T follicular helper cell (primary cell): ENCODE measurements around the gene NCKAP5.
"Not testable (repeated sequence)": the region's sequence is repeated elsewhere in the genome, so short reads cannot be mapped to it uniquely, and the experiment has no call there.

Experiments
- DNase-seq: peaks from one replicate; pipeline ENCODE4 v3.0.0-alpha.2; 2020; ENCODE audit warnings: low read depth

NCKAP5 gene

GRCh38 chr2:133266041-133266925 is 302.0 kb downstream of the NCKAP5 start:
- DNase-seq = no peak

DNA sequence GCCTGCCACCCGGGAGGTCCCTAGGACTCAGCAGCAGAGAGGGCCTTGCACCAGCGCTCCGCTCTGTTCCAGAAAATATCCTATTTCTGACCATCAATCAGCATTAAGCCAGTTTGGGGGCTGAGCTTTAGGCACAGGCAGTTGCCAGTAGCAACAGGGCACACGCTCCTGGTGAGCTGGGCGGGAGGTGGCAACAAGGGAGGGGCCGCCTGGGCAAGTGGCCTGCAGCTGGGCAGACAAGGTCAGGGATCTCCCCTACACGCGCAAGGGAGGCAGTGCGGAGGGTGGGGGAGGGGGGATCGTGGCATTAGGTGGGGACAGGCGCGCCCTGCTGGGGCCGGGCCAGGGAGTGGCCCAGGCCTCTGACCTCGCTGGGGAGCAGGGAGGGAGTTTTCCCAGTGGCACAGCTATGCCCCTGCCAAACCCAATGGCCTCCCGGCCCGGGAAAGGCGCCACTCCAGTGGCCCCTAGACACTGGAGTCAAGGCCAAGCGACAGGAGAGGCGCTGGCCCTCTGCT is 302.8 kb downstream of the NCKAP5 start:
- DNase-seq = no peak

- DNase-seq = no peak
These were observed 303.3 kb downstream of the NCKAP5 start for GRCh38 chr2:133264989-133265401.

DNA sequence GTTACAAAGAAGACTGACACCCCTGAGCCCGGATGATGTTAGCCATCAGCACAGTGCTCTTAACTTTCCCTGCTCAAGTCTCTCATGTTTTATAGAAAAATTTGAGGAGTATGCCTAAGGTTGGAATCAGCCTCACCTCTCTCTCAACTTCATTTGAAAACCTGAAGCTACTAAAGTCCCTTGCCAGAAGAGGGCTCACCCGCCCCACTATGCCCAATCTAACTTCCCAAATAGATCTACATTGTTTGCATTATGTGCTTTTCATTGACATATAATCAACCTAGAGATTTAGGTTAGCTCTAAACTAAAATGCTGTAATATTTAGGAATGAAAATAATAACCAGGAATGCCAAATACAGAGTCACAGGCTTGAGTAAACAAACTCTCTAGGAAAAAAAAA is 305.4 kb downstream of the NCKAP5 start:
- DNase-seq = no peak

DNA sequence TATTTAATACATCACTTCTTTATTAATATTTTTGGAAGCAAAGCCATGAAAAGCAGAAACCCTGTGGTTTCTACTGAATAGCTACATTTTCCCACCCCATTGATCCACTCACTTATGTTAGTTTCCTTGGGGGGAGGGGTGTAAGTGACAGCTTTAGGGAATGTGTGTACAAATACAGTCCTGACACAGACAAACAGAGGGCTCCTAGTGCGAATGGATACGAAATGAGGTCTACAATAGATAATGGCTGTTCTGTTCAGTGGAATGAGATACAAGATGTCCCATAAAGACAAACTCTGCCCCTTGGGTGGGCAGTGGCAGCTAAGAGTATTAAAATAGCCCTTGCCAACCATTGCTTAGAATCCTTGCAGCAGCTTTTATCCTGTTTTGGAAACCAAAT is 312.9 kb downstream of the NCKAP5 start:
- no peak for DNase-seq

- DNase-seq = no peak
These were observed 314.5 kb downstream of the NCKAP5 start for GRCh38 chr2:133253793-133254192.

DNA sequence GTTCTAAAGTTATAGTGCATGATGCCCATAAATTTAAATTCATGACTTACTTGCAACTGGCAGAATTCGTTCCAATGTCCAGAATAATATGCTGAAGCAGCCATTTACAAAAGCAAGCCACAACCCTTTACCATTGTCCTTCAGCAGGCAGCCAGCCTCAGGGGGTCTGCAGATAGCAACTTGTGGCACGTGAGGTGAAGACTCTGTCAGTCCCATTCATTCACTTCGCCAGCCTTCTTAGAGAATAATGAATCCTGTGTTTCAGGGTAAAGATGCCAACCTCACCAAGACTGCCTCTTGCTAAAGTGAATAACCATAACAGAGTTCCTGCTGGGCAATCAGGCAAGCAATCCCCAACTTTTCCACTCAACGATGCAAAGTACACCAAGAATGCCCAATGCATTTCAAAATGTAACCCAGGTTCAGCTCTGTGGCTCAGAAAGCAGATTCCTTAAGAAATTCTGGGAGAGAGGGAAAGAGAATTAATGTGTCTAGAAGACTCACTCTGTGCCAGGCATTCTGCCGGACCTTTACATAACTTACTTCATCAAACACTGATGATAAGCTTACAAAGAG is 315.4 kb downstream of the NCKAP5 start:
- no peak for DNase-seq

DNA sequence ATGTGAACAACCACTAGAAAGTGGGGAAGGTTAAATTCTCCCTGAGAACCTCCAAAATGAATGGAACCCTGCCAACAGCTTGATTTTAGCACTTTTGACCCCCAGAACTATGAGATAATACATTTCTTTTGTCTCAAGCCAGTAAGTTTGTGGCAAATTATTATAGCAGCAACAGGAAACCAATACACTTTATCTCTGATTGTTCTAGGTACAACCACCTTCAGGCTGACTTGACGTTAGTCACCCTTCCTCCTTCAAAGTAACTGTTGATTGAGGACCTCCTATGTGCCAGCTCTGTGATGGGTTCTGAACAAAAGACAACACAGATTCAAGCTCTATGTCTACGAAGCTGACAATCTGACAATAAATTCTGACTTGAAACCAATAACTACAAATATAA is 318.9 kb downstream of the NCKAP5 start:
- DNase-seq = no peak

- no peak for DNase-seq
These were observed 320.0 kb downstream of the NCKAP5 start for GRCh38 chr2:133248264-133248663.

- no peak for DNase-seq
These were observed 320.6 kb downstream of the NCKAP5 start for GRCh38 chr2:133247631-133248030.

GRCh38 chr2:133241224-133241571 is 327.1 kb downstream of the NCKAP5 start:
- DNase-seq = no peak

DNA sequence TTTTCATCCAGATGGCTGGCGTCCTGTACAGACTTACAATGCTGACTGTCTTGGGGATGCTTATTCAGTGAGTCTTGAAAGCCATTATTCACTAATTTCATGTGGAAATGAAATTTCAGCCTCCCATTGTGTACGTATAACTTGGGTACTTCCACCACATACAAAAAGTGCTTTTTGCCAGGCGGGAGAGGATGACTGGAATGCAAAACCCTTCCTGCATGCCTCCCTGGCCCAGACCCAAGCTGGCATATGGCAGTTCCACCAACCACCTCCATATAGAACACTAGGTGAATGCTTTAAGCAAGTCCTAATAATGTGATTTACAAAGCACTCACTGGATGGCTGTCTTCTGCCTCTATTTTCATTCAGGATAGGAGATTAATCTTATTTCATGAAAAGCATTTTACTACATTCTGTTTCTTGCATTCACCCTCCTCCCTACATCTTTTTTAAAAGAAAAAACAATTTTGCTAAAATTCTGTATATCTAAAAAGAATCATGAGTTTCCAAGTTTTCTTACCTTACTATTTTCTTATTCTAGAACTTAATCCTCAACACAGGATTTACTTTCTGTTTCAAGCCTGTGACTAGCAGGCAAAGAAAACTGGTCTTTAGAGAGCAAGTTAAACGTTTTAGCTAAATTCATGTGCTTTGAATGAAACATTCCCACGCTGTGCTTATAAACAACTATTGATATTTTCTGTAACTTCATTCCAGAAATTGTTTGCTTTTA is 327.6 kb downstream of the NCKAP5 start:
- no peak for DNase-seq

DNA sequence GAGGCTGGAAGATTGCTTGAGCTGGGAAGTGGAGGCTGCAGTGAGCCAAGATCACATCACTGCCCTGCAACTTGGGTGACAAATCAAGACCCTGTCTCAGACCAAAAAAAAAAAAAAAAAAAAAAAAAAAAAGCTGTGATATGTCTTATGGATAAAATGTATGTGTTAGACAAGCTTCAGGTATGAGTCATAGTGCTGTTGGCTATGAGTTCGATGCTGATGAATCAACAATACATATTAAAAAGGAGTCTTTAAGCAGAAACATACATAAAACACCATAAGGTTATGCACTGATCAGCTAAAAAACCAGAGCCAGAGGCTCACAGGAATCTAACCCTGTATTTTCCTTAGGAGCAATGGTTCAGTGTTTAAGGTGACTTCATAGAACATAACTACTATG is 332.3 kb downstream of the NCKAP5 start:
- no peak for DNase-seq

DNA sequence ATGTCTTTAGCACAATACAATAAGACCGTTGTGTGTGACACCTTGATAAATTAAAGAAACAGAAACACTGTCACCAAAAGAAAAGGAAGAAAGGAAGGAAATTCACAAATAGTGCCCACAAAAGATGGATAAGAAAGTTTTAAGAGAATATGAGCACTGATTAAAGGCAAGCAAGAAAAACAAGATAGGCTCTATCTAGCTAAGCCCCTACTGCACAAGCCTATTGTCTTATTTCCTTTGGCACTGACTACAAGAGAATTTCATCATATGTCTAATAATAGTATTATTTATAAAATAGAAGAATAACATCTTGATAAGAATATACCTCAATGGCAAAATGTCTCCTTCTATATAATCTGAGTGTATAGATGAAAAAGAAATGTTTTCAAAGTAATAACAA is 335.7 kb downstream of the NCKAP5 start:
- no peak for DNase-seq

DNA sequence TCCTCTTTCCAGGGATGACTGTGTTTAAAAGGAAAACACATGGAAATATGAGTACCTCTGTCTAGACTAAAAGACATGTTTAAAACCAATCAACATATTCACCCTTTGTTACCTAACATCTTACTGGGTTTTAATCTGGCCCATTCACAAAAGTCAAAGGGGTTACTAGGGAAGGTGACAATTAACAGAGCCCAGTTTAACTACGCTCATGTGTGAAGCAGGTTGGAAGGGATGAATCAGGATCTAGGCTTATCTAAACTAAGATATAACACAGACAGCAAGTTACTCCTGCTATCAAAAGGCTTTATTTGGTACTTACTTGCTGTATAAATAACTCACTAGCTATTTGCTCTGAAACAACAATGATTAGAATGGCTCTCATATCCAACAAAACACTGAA is 337.0 kb downstream of the NCKAP5 start:
- DNase-seq = no peak

DNA sequence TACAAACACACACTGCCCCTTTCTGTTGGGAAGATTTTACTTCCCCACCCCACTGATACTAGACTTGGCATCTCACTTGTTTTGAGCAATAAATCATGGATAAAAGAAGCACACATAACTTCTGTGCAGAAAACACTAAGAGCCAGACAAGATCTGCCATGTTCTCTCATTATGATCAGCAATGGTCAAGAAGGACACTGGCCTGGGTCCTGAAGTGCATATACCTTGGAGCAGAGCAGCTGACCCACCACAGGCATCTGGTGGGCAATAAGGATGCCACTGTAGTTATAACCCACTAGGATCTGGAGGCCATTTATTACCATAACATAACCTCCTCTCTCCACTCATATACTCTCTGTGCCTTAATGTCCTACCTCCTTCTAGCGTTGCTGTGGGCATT is 338.3 kb downstream of the NCKAP5 start:
- DNase-seq = no peak

- no peak for DNase-seq
These were observed 345.0 kb downstream of the NCKAP5 start for GRCh38 chr2:133223226-133223625.

GRCh38 chr2:133221398-133221797 is 346.9 kb downstream of the NCKAP5 start:
- DNase-seq = no peak

DNA sequence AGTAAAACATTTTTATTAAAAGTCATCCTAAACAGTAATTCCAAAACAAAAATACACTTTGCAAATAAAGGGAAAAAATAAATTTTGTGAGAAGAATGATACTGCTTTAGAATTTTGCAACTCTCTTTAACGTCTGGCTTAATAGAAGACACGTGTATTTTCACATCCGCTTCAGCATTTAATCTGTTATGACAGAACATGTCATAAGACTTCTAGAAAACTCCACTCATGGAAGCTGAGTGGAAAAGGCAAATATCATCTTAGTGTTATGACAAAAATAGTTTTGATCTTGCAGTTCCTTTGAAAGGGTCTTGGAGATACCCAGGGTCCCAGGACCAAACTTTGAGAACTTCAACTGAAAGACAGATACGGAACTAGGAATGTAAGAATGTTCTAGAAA is 350.1 kb downstream of the NCKAP5 start:
- no peak for DNase-seq

- DNase-seq = no peak
These were observed 352.8 kb downstream of the NCKAP5 start for GRCh38 chr2:133215477-133215876.

DNA sequence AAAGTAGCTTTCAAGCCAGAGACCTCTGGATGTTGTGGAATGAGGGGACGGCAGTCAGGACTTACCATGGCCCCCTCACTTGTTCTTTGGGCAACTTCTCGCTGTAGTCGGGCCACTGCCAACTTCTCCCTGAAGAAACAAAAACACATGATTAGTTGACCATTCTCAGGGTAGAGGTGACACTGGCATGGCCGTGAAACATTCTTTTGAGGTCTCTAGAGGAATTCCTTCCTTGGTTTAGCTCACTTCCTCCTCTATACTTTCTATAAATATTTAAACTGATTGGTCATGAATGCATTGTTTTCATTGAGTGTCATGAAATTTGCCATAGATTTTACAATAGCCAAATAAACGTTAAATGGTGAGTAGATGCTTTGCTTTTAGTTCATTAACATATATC is 354.6 kb downstream of the NCKAP5 start:
- DNase-seq = no peak

GRCh38 chr2:133209325-133209724 is 358.9 kb downstream of the NCKAP5 start:
- DNase-seq = no peak

GRCh38 chr2:133206666-133207065 is 361.6 kb downstream of the NCKAP5 start:
- DNase-seq = not testable (repeated sequence)
